ENCODE measurements around the gene TTC39C. TPM values are rescaled to one million over a fixed set of nuclear protein-coding genes. Genes with fewer than 3 reads are reported as not detected.
A peak's percentile ranks its signal among the peaks of the same experiment; 100 is the strongest.
"Not testable (repeated sequence)": the region's sequence is repeated elsewhere in the genome, so short reads cannot be mapped to it uniquely, and the experiment has no call there.

TTC39C gene
- total and polyA plus RNA-seq, 5 donors from 2014 or later = 109 to 274 (median 180) TPM

DNA sequence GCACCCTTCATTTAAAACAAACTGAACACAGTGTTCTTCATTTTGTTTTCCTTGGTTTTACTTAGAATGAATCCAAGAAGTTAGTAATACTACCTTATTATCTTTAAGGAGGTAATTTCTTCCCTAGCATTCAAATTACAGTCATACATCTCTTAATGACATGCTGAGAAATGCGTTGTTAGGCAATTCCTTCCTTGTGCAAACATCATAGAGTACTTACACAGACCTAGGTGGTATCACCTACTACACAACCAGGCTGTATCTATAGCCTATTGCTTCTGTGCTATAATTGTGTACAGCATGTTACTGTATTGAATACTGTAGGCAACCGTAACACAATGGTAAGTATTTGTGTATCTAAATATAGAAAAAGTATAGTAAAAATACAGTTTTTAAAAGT is 115.9 kb downstream of the TTC39C start:
- ATAC-seq (ENCODE audit: low read depth in 2 of 2) (no peak), DNase-seq (no peak)
- no peaks in the 10 kb centered on the region for H3K27me3 Mint-ChIP-seq
- H3K4me1 Mint-ChIP-seq = peaks cover 2 to 6% (median 4%) of the 10 kb centered on the region in 4 donors
- peak overlapping the region; percentile 23 for H3K27ac ChIP-seq (ENCODE audit: insufficient read depth, low read length, poor library complexity, severe bottlenecking)
- H3K27me3 ChIP-seq (ENCODE audit: control insufficient read depth, insufficient read depth, low read length) = no peaks in the 10 kb centered on the region
- H3K36me3 Mint-ChIP-seq = peaks cover 44% of the 10 kb centered on the region
- H3K4me3 Mint-ChIP-seq = no peak overlapping the region
- H3K4me3 ChIP-seq (ENCODE audit: low read depth, low read length) = no peak overlapping the region
- H3K4me1 ChIP-seq (ENCODE audit: control insufficient read depth, insufficient read depth, low read length, poor library complexity, severe bottlenecking) = no peaks in the 10 kb centered on the region
- no peaks in the 10 kb centered on the region for H3K9me3 ChIP-seq (ENCODE audit: control insufficient read depth in 2 of 2, low read length in 2 of 2)
- no peaks in the 10 kb centered on the region for H3K9me3 Mint-ChIP-seq
- H3K36me3 ChIP-seq (ENCODE audit: control insufficient read depth, insufficient read depth, low read length) = peaks cover 89% of the 10 kb centered on the region
- H3K27ac Mint-ChIP-seq = no peak overlapping the region

DNA sequence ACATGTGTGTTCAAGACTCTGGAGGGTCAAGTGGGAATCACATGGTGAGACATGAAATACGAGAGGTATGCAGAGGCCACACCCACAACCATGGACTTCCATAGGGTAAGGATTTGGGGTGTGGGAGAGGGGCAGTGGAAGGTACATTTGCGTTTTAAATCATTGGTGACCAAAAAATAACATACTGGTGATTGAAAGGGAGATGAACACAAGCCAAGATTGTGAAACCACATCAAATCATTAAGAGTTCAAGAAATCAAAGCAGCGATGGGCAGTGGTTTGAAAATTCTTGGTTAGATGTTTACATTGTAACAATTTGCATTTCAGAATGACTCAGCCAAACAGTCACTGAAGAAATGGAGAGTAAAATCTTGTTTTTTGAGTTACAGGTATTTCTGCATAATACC is 122.4 kb downstream of the TTC39C start:
- peak overlapping the region in 3 of 4 donors; percentile 18 to 91 (median 83) for H3K4me3 Mint-ChIP-seq
- peaks cover 5% of the 10 kb centered on the region for H3K27me3 ChIP-seq (ENCODE audit: control insufficient read depth, insufficient read depth, low read length)
- DNase-seq (peak in 2 of 3 donors; percentile 21 to 28), ATAC-seq (ENCODE audit: low read depth in 2 of 2) (no peak)
- peaks cover 13% of the 10 kb centered on the region for H3K36me3 Mint-ChIP-seq
- peaks cover 11 to 38% (median 27%) of the 10 kb centered on the region in 4 donors for H3K4me1 Mint-ChIP-seq
- peaks cover 23% of the 10 kb centered on the region for H3K27me3 Mint-ChIP-seq
- peaks cover 30% of the 10 kb centered on the region for H3K36me3 ChIP-seq (ENCODE audit: control insufficient read depth, insufficient read depth, low read length)
- H3K4me1 ChIP-seq (ENCODE audit: control insufficient read depth, insufficient read depth, low read length, poor library complexity, severe bottlenecking) = peaks cover 22% of the 10 kb centered on the region
- H3K9me3 ChIP-seq (ENCODE audit: control insufficient read depth in 2 of 2, low read length in 2 of 2) = no peaks in the 10 kb centered on the region
- no peak overlapping the region for H3K27ac ChIP-seq (ENCODE audit: insufficient read depth, low read length, poor library complexity, severe bottlenecking)
- peaks cover 0 to 6% (median 0%) of the 10 kb centered on the region in 7 donors for H3K9me3 Mint-ChIP-seq
- peak overlapping the region in 2 of 3 donors; percentile 86 to 90 for H3K27ac Mint-ChIP-seq
- no peak overlapping the region for H3K4me3 ChIP-seq (ENCODE audit: low read depth, low read length)

DNA sequence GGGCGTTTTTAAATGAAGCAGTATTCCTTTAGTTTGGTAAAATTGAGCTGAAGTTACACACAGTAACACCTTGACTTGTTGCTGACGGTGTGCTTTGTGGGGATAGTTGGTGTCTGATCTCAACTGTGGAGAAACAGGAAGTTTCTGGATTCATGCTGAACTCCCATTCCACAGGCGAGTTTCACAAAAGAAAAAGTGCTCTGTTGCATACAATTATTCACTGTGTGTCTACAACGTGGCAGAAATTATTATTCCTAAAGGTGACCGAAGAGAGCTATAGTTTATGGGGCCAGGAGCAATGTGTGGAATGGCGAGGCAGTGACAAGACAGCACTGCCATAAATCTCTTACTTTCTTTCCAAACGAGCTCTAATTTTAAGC is 123.8 kb downstream of the TTC39C start:
- Histone ChIP-seq H3K9me3 (ENCODE audit: control insufficient read depth in 2 of 2, low read length in 2 of 2) (no peaks in the 10 kb centered on the region), H3K36me3 (ENCODE audit: control insufficient read depth, insufficient read depth, low read length) (peaks cover 16% of the 10 kb centered on the region), H3K27me3 (ENCODE audit: control insufficient read depth, insufficient read depth, low read length) (peaks cover 7% of the 10 kb centered on the region), H3K4me3 (ENCODE audit: low read depth, low read length) (peak overlapping the region; percentile 83), H3K4me1 (ENCODE audit: control insufficient read depth, insufficient read depth, low read length, poor library complexity, severe bottlenecking) (peaks cover 22% of the 10 kb centered on the region), H3K27ac (ENCODE audit: insufficient read depth, low read length, poor library complexity, severe bottlenecking) (peak overlapping the region; percentile 42)
- ATAC-seq (ENCODE audit: low read depth in 2 of 2) = no peak
- Mint-ChIP-seq H3K27me3 (peaks cover 31% of the 10 kb centered on the region), H3K4me3 (peak overlapping the region; percentile 83 to 96 (median 93)), H3K27ac (peak overlapping the region; percentile 66 to 90 (median 89)), H3K4me1 (peaks cover 11 to 38% (median 27%) of the 10 kb centered on the region in 4 donors), H3K9me3 (peaks cover 0 to 6% (median 0%) of the 10 kb centered on the region in 7 donors), H3K36me3 (peaks cover 4% of the 10 kb centered on the region)
- DNase-seq = peak in 1 of 3 donors; percentile 24

DNA sequence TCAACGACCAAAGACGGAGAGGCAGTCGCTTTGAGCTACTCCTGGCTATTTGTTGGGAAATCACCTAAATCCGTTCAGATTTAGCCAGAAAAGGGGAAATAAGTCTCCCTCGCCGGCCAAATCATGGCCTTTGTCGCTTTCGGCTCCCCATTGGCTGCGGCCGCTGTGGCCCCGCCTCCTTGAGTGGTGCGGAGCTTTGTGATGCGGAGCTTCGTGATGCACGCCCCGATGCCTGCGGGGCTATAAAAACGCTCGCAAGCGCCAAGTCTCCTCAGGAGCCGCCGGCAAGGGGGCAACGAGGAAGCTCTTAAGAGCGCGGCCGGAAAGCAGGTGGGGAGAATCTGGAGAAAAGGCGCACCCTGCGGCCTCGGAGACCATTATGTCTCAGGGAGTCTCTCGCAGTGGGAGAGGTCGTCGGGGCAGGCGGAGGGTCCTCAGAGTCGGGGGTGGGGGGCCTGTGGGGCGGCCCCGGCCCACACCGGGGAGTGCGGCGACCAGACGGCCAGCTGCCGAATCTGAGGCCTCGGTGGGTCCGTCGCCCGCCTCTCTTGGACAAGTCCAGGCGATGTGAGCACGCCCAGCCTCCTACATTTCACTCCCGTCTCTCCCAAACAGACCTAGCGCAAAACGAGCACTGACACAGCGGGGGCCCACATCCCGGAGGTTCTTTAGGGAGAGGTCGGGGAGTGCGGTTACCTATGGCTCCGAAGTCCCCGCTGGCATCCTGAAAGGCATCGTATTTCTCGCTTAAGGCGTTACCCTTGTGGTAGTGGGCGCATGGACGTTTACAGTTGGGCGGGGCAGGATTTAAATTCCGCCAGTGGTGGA is 124.4 kb downstream of the TTC39C start, which contains the start of gene CABYR:
TSS of gene CABYR (plus strand) at position 274 of the 828 bp plus-strand sequence. CDS start 4,053 bp downstream, outside the sequence.
- peak; percentile 71 to 79 (median 77) for DNase-seq
- H3K36me3 Mint-ChIP-seq = peaks cover under 1% of the 10 kb centered on the region
- peaks cover 0 to 6% (median 0%) of the 10 kb centered on the region in 7 donors for H3K9me3 Mint-ChIP-seq
- Histone ChIP-seq H3K27me3 (ENCODE audit: control insufficient read depth, insufficient read depth, low read length) (peaks cover 7% of the 10 kb centered on the region), H3K36me3 (ENCODE audit: control insufficient read depth, insufficient read depth, low read length) (peaks cover 9% of the 10 kb centered on the region), H3K9me3 (ENCODE audit: control insufficient read depth in 2 of 2, low read length in 2 of 2) (no peaks in the 10 kb centered on the region), H3K4me3 (ENCODE audit: low read depth, low read length) (peak within 1 kb of the TSS; percentile 83), H3K4me1 (ENCODE audit: control insufficient read depth, insufficient read depth, low read length, poor library complexity, severe bottlenecking) (peaks cover 22% of the 10 kb centered on the region), H3K27ac (ENCODE audit: insufficient read depth, low read length, poor library complexity, severe bottlenecking) (peak within 1 kb of the TSS; percentile 42)
- ATAC-seq (ENCODE audit: low read depth in 2 of 2) = peak; percentile 74 to 84
- H3K4me1 Mint-ChIP-seq = peaks cover 11 to 38% (median 27%) of the 10 kb centered on the region in 4 donors
- H3K4me3 Mint-ChIP-seq = peak within 1 kb of the TSS; percentile 83 to 96 (median 93)
- peaks cover 35% of the 10 kb centered on the region for H3K27me3 Mint-ChIP-seq
- H3K27ac Mint-ChIP-seq = peak within 1 kb of the TSS; percentile 69 to 90 (median 89)

DNA sequence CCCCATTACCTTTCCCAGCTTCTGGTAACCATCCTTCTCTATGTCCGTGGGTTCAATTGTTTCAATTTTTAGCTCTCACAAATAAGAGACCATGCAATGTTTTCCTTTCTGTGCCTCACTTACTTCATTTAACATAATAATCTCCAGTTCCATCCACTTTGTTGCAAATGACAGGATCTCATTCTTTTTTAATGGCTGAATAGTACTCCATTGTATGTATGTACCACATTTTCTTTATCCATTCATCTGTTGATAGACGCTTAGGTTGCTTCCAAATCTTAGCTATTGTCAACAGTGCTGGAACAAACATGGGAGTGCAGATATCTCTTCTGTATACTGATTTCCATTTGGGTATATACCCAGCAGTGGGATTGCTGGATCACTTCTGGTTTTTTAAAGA is 126.1 kb downstream of the TTC39C start:
- Histone ChIP-seq H3K4me1 (ENCODE audit: control insufficient read depth, insufficient read depth, low read length, poor library complexity, severe bottlenecking) (peaks cover 22% of the 10 kb centered on the region), H3K36me3 (ENCODE audit: control insufficient read depth, insufficient read depth, low read length) (no peaks in the 10 kb centered on the region), H3K9me3 (ENCODE audit: control insufficient read depth in 2 of 2, low read length in 2 of 2) (no peaks in the 10 kb centered on the region), H3K27me3 (ENCODE audit: control insufficient read depth, insufficient read depth, low read length) (peaks cover 10% of the 10 kb centered on the region), H3K4me3 (ENCODE audit: low read depth, low read length) (no peak overlapping the region), H3K27ac (ENCODE audit: insufficient read depth, low read length, poor library complexity, severe bottlenecking) (no peak overlapping the region)
- Mint-ChIP-seq H3K9me3 (peaks cover 0 to 6% (median 0%) of the 10 kb centered on the region in 7 donors), H3K4me3 (peak overlapping the region in 2 of 4 donors; percentile 8 to 49), H3K4me1 (peaks cover 7 to 38% (median 27%) of the 10 kb centered on the region in 4 donors), H3K27me3 (peaks cover 47% of the 10 kb centered on the region), H3K27ac (no peak overlapping the region), H3K36me3 (no peaks in the 10 kb centered on the region)
- DNase-seq (no peak), ATAC-seq (ENCODE audit: low read depth in 2 of 2) (no peak)

DNA sequence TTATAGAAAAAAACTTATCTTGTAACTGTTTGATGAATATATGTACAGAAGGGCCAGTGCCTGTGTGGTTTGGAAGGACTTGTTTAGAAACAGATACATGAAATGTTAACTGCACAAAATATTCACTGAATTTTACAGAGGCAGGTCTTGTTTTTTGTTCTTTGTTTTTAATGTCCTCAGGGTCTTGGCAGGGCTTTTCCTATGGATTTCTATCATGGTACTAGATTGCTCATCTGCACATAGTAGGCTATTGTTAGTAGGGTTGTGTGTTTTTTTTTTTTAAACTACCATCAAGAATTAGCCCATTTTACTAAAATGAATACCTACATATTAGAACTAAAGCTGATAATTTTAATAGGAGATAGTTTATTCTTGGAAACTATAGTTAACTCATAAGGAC is 127.8 kb downstream of the TTC39C start:
- H3K27me3 Mint-ChIP-seq = peaks cover 51% of the 10 kb centered on the region
- H3K4me3 Mint-ChIP-seq = peak overlapping the region in 1 of 4 donors; percentile 67
- H3K36me3 Mint-ChIP-seq = no peaks in the 10 kb centered on the region
- Histone ChIP-seq H3K27ac (ENCODE audit: insufficient read depth, low read length, poor library complexity, severe bottlenecking) (no peak overlapping the region), H3K9me3 (ENCODE audit: control insufficient read depth in 2 of 2, low read length in 2 of 2) (no peaks in the 10 kb centered on the region), H3K27me3 (ENCODE audit: control insufficient read depth, insufficient read depth, low read length) (peaks cover 10% of the 10 kb centered on the region), H3K4me3 (ENCODE audit: low read depth, low read length) (no peak overlapping the region), H3K36me3 (ENCODE audit: control insufficient read depth, insufficient read depth, low read length) (no peaks in the 10 kb centered on the region), H3K4me1 (ENCODE audit: control insufficient read depth, insufficient read depth, low read length, poor library complexity, severe bottlenecking) (peaks cover 22% of the 10 kb centered on the region)
- H3K4me1 Mint-ChIP-seq = peaks cover 7 to 26% (median 20%) of the 10 kb centered on the region in 4 donors
- no peak for DNase-seq
- H3K27ac Mint-ChIP-seq = no peak overlapping the region
- H3K9me3 Mint-ChIP-seq = peaks cover 0 to 4% (median 0%) of the 10 kb centered on the region in 7 donors
- no peak for ATAC-seq (ENCODE audit: low read depth in 2 of 2)

DNA sequence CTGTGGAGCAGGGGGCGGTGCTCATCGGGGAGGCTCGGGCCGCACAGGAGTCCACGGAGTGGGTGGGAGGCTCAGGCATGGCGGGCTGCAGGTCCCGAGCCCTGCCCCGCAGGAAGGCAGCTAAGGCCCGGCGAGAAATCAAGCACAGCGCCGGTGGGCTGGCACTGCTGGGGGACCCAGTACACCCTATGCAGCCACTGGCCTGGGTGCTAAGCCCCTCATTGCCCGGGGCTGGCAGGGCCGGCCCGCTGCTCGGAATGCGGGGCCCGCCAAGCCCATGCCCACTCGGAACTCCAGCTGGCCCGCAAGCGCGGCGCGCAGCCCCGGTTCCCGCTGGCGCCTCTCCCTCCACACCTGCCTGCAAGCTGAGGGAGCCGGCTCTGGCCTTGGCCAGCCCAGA is 135.0 kb downstream of the TTC39C start:
- not testable (repeated sequence) for H3K36me3 ChIP-seq (ENCODE audit: control insufficient read depth, insufficient read depth, low read length); H3K9me3 Mint-ChIP-seq; H3K27ac ChIP-seq (ENCODE audit: insufficient read depth, low read length, poor library complexity, severe bottlenecking); H3K27ac Mint-ChIP-seq; ATAC-seq (ENCODE audit: low read depth in 2 of 2); H3K4me3 Mint-ChIP-seq; H3K27me3 ChIP-seq (ENCODE audit: control insufficient read depth, insufficient read depth, low read length); H3K9me3 ChIP-seq (ENCODE audit: control insufficient read depth in 2 of 2, low read length in 2 of 2); H3K4me1 ChIP-seq (ENCODE audit: control insufficient read depth, insufficient read depth, low read length, poor library complexity, severe bottlenecking); DNase-seq; H3K36me3 Mint-ChIP-seq; H3K4me3 ChIP-seq (ENCODE audit: low read depth, low read length); H3K4me1 Mint-ChIP-seq
- peaks cover 27% of the 10 kb centered on the region for H3K27me3 Mint-ChIP-seq
